Measurements from ENCODE around the gene CDH4. TPM values are rescaled to one million over a fixed set of nuclear protein-coding genes. Genes with fewer than 3 reads are reported as not detected.

CDH4 gene
- total RNA-seq, 1 experiment from 2014 or later: not detected

- Histone ChIP-seq H3K4me3 (ENCODE audit: low read depth in 2 of 2, low read length in 2 of 2) (no peak overlapping the region), H3K4me1 (ENCODE audit: control insufficient read depth, insufficient read depth, low read length) (no peaks in the 10 kb centered on the region), H3K27me3 (ENCODE audit: control insufficient read depth, insufficient read depth, low read length) (peaks cover under 1% of the 10 kb centered on the region; the same call in 1 of the 2 replicates), H3K9me3 (ENCODE audit: control insufficient read depth, insufficient read depth, low read depth, low read length) (no peaks in the 10 kb centered on the region), H3K36me3 (ENCODE audit: control insufficient read depth, insufficient read depth, low read length) (no peaks in the 10 kb centered on the region), H3K27ac (ENCODE audit: low read length) (no peak overlapping the region)
- DNase-seq (ENCODE audit: low read depth, low spot score) (no peak), ATAC-seq (no peak)
- no TSS peak for BruUV-seq (replicated peaks)
- ChIA-PET CTCF (no interaction called here), POLR2A (no interaction called here)
- in situ Hi-C loops (cut with HindIII; ENCODE audit: low pct_unique_long_range_greater_than_20kb, low sequenced_read_pairs) (no loop called here), intact Hi-C loops (cut with micrococcal nuclease; ENCODE audit: unreplicated experiment) (no loop called here)
- no peak for TF ChIP-seq CTCF (IDR thresholded peaks at IDR 0.05)
- no peak for TF ChIP-seq TCF7L2 (IDR thresholded peaks at IDR 0.05; ENCODE audit: low read depth, low read length)
- TF ChIP-seq REST (IDR thresholded peaks at IDR 0.05; ENCODE audit: insufficient read depth in 1 of 2, low read depth in 2 of 2, low read length in 1 of 2): no peak
- TF ChIP-seq POLR2AphosphoS5 (IDR thresholded peaks at IDR 0.05; ENCODE audit: low read depth, low read length): no peak
- no peak for TF ChIP-seq SIN3A (IDR thresholded peaks at IDR 0.05; ENCODE audit: borderline replicate concordance, insufficient read depth, low read depth, low read length)
Measured at GRCh38 chr20:61837200-61837599, 585.1 kb downstream of the CDH4 start.

DNA sequence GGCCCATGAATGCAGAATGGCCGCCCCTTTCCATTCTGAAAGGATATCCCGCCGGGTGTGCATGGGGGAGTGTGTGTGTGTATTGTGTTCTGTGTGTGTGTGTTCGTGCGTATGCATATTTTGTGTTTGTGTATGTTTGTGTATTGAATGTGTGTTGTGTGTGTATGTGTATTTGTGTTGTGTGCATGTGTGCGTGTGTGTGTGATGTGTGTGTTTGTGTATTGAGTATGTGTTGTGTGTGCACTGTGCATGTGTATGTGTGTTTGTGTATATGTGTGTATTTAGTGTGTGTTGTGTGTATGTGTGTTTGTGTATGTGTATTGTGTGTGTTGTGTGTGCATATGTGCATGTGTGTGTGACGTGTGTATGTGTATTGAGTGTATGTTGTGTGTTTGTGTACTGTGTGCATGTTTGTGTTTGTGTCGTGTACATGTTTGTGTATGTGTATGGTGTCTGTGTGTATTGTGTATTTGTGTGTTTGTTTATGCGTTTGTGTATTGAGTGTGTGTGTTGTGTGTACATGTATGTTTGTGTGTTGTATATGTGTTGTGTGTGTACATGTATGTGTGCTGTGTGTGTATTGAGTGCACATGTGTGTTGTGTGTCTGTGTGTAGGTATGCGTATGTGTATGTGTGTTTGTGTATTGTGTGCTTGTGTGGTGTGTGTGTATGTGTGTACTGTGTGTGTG is 587.3 kb downstream of the CDH4 start:
- Histone ChIP-seq H3K27ac (ENCODE audit: low read length) (no peak overlapping the region), H3K36me3 (ENCODE audit: control insufficient read depth, insufficient read depth, low read length) (no peaks in the 10 kb centered on the region), H3K4me1 (ENCODE audit: control insufficient read depth, insufficient read depth, low read length) (no peaks in the 10 kb centered on the region), H3K9me3 (ENCODE audit: control insufficient read depth, insufficient read depth, low read depth, low read length) (no peaks in the 10 kb centered on the region), H3K4me3 (ENCODE audit: low read depth in 2 of 2, low read length in 2 of 2) (no peak overlapping the region), H3K27me3 (ENCODE audit: control insufficient read depth, insufficient read depth, low read length) (peaks cover 4% of the 10 kb centered on the region; the same call in 1 of the 2 replicates)
- in situ Hi-C loops (cut with HindIII; ENCODE audit: low pct_unique_long_range_greater_than_20kb, low sequenced_read_pairs) (no loop called here), intact Hi-C loops (cut with micrococcal nuclease; ENCODE audit: unreplicated experiment) (no loop called here)
- TF ChIP-seq SIN3A (IDR thresholded peaks at IDR 0.05; ENCODE audit: borderline replicate concordance, insufficient read depth, low read depth, low read length) (no peak), REST (IDR thresholded peaks at IDR 0.05; ENCODE audit: insufficient read depth in 1 of 2, low read depth in 2 of 2, low read length in 1 of 2) (no peak), TCF7L2 (IDR thresholded peaks at IDR 0.05; ENCODE audit: low read depth, low read length) (no peak), POLR2AphosphoS5 (IDR thresholded peaks at IDR 0.05; ENCODE audit: low read depth, low read length) (no peak)
- ChIA-PET POLR2A (no interaction called here), CTCF (no interaction called here)
- DNase-seq (ENCODE audit: low read depth, low spot score) (no peak), ATAC-seq (no peak)
- no TSS peak for BruUV-seq (replicated peaks)
